Measurements from ENCODE around the gene ATF6.

Gene ATF6

GRCh38 chr1:161910604-161911003 is 144.5 kb downstream of the ATF6 start:
- DNase-seq (ENCODE audit: low read depth): no peak

GRCh38 chr1:161913482-161914140 is 147.5 kb downstream of the ATF6 start:
- in situ Hi-C loops (cut with HindIII; ENCODE audit: low sequenced_read_pairs): no loop called here
- no peak for TF ChIP-seq CTCF (IDR thresholded peaks at IDR 0.05; ENCODE audit: low read depth, low read length, missing control alignments)
- no peak overlapping the region for H3K4me3 ChIP-seq (ENCODE audit: low read depth, low read length)
- DNase-seq (ENCODE audit: low read depth): no peak

More at GRCh38 chr1:161910604-161911003, 144.5 kb downstream of the ATF6 start:
- TF ChIP-seq CTCF (IDR thresholded peaks at IDR 0.05; ENCODE audit: low read depth, low read length, missing control alignments): no peak
- no peak overlapping the region for H3K4me3 ChIP-seq (ENCODE audit: low read depth, low read length)
- in situ Hi-C loops (cut with HindIII; ENCODE audit: low sequenced_read_pairs): no loop called here

DNA sequence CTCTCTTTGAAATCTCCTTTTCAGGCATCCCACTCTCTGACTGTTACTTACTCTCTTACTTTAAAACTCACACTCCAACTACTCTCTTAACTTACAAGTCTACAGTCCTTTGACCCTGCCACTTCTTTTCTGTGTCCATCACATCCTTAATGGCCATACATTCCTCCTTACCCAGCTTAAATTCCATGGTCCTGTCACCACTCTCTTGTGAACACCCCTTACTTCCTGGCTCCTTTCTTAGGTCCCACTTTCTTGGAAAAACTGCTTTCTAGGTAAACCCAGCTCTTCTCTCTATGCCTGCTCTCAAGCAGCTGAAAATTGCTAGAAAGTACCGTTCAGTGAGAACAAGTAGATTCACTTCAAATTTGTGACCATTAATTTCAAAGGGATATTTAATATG is 148.5 kb downstream of the ATF6 start:
- TF ChIP-seq CTCF (IDR thresholded peaks at IDR 0.05; ENCODE audit: low read depth, low read length, missing control alignments): no peak
- in situ Hi-C loops (cut with HindIII; ENCODE audit: low sequenced_read_pairs): no loop called here
- no peak for DNase-seq (ENCODE audit: low read depth)
- no peak overlapping the region for H3K4me3 ChIP-seq (ENCODE audit: low read depth, low read length)

GRCh38 chr1:161915051-161915503 is 149.0 kb downstream of the ATF6 start:
- H3K4me3 ChIP-seq (ENCODE audit: low read depth, low read length): no peak overlapping the region
- no peak for TF ChIP-seq CTCF (IDR thresholded peaks at IDR 0.05; ENCODE audit: low read depth, low read length, missing control alignments)
- in situ Hi-C loops (cut with HindIII; ENCODE audit: low sequenced_read_pairs): no loop called here
- DNase-seq (ENCODE audit: low read depth): no peak

GRCh38 chr1:161915978-161916377 is 149.9 kb downstream of the ATF6 start:
- in situ Hi-C loops (cut with HindIII; ENCODE audit: low sequenced_read_pairs): no loop called here
- no peak overlapping the region for H3K4me3 ChIP-seq (ENCODE audit: low read depth, low read length)
- DNase-seq (ENCODE audit: low read depth): no peak
- no peak for TF ChIP-seq CTCF (IDR thresholded peaks at IDR 0.05; ENCODE audit: low read depth, low read length, missing control alignments)

DNA sequence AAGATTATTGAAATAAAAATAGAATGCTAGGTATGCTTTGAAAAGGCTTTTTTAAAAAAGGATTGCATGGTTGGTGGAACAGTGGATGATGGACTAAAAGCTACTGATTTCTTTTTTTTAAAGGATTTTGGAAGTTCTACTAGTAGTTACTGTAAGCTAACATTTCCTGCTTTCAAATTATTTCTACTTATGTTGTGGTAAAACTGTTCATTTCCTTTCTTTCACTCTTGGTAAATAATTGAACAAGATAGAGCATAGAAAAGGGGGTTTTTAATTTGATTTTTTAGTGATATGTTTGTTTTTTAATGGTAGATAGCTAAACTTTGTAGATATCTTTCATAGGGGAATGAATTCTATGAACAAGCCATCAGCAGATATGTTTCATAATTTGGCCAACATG is 153.1 kb downstream of the ATF6 start:
- TF ChIP-seq CTCF (IDR thresholded peaks at IDR 0.05; ENCODE audit: low read depth, low read length, missing control alignments): no peak
- in situ Hi-C loops (cut with HindIII; ENCODE audit: low sequenced_read_pairs): no loop called here
- no peak overlapping the region for H3K4me3 ChIP-seq (ENCODE audit: low read depth, low read length)
- no peak for DNase-seq (ENCODE audit: low read depth)
